SIG-M5 treated with dmso at 0.1 percent for 504 hours (cell line): ENCODE results near the gene KCNG2.

ENCODE experiments used
- DNase-seq: peaks from one replicate; lab custom pipeline; 2025; ENCODE audit not compliant: unreplicated experiment; lab: John Stamatoyannopoulos, UW

The KCNG2 gene

GRCh38 chr18:79882522-79883241 lies 84.9 kb downstream of the KCNG2 start:
- DNase-seq, result no peak

DNA sequence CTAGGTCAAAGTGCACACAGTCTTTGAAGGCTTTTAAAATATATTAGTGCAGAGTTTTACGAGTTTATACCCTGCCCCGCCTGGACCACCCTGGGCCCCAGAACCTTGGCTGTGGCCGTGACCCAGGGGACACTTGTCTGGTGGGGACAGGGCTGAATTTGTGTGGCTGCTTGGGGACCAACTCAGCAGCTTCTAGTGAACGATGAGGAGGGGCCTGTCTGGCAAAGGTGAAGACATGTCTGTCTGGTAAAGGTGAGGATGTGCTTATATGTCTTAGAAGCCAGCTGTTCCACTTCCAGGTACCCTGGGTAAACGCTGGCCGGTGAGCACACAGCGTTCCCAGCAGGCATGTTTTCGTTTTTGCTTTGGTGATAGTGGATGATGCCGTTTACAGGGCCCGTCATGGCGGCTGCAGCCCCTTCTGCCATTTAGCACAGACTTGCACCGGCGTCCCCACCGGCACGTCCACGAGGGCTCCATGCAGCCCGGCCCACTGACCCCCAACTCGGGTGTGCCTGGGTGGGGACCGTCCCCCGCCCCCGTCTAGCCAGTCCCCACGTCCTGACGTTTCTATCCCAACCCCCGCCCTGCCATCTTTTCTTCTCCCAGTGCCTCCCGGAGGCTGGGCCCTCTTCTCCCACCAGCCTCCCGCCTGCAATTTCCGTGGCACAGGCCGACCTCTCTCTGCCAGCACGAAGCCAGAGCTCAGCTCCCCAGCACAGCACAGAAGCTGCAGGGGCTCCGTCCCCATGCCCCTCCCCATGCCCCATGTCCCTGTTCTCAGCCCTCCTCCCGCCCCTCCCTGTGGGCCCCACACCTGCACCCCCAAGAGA lies 85.9 kb downstream of the KCNG2 start:
- DNase-seq, result no peak

DNA sequence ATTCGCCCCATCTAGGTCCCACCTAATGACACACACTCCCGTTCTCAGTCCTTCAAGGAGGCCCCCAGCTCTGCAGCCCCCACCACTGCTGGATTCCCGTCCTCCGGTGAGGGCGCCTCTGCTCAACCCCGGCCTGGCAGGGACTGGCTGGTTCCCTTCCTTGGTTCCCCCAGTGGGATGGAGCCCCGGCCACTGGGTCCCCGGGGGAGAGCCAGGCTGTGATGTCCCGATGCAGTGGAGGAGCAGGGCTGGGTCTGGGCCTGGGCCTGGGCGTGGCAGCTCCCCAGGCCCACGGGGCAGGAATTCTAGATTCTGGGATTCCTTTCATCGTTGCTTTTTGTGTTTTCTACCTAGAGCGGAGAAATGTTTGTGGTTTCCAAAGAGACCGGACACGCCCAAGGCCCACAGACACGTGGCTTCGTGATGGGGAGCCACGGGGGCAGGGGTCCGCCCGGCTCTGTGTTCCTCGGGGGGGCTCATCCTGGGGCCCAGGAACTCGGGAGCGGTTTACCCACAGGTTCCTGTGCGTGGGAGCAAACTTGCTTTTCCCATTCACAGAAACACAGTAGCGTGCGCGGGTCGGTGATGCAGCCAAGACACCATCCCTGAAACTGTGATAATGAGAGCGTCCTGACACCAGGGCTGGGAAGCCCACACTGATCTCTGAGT lies 86.7 kb downstream of the KCNG2 start:
- no peak for DNase-seq

DNA sequence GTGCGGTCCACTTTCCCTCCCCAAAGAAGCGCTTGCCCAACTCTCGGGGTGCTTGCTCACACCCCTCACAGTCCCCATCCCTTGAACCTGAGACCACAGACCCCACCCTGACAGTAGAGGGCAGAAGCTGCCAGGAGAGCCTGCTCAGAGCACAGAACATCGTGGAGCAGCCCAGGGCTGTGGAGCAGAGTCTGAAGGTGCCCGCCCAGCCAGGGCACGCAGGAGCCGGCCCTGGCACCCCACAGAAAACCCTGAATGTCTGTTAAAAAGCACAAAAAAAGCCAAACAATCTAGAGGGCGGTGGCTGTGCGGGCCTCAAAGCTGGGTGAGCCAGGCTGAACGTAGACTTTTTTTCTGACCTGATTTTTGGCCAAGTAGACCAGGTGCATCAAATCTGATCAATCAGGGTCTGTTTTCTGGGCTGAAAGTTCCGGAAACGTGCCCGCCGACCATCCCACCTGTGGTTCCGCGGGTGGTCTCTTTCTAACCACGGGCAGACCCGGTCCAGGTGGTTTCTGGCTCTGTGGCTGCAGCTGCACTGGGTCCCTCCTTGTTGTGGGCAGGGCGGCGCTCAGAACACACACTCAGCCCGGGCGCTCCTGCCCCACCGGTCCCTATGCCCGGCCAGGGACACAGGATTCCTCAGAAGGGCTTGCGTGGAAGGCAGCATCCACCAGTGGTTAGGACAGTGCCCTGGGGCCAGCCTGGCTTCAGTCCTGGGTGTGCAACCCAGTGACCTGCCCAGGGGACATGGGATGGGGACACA lies 87.4 kb downstream of the KCNG2 start:
- DNase-seq, result no peak

- no peak for DNase-seq
Observed at GRCh38 chr18:79887181-79888000, 89.7 kb downstream of the KCNG2 start.

DNA sequence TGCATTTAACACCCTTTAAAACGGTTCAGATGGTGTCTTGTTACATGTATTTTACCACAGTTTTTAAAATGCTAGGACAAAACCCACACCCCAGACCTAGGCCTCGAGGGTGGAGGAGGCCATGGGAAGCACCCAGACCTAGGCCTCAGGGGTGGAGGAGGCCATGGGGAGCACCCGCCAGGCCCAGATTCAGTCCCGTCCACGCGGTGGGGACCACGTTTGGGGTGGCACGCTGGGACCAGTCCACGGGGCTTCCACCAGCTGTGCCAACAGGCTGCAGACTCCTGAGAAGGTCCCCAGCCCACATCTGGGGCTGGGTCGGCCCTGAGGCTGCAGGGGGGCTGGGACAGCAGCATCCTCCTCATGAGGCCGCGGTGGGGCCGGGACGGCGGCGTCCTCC lies 90.3 kb downstream of the KCNG2 start:
- DNase-seq, result no peak

GRCh38 chr18:79889569-79889968 lies 91.8 kb downstream of the KCNG2 start:
- DNase-seq, result no peak

- no peak for DNase-seq
Observed at GRCh38 chr18:79890674-79891073, 92.9 kb downstream of the KCNG2 start.

- DNase-seq, result no peak
Observed at GRCh38 chr18:79896738-79897137, 99.0 kb downstream of the KCNG2 start.

GRCh38 chr18:79897940-79898625 lies 100.3 kb downstream of the KCNG2 start:
- no peak for DNase-seq

GRCh38 chr18:79898952-79899608 lies 101.3 kb downstream of the KCNG2 start:
- no peak for DNase-seq

GRCh38 chr18:79899609-79900445 lies 102.1 kb downstream of the KCNG2 start:
- no peak for DNase-seq

DNA sequence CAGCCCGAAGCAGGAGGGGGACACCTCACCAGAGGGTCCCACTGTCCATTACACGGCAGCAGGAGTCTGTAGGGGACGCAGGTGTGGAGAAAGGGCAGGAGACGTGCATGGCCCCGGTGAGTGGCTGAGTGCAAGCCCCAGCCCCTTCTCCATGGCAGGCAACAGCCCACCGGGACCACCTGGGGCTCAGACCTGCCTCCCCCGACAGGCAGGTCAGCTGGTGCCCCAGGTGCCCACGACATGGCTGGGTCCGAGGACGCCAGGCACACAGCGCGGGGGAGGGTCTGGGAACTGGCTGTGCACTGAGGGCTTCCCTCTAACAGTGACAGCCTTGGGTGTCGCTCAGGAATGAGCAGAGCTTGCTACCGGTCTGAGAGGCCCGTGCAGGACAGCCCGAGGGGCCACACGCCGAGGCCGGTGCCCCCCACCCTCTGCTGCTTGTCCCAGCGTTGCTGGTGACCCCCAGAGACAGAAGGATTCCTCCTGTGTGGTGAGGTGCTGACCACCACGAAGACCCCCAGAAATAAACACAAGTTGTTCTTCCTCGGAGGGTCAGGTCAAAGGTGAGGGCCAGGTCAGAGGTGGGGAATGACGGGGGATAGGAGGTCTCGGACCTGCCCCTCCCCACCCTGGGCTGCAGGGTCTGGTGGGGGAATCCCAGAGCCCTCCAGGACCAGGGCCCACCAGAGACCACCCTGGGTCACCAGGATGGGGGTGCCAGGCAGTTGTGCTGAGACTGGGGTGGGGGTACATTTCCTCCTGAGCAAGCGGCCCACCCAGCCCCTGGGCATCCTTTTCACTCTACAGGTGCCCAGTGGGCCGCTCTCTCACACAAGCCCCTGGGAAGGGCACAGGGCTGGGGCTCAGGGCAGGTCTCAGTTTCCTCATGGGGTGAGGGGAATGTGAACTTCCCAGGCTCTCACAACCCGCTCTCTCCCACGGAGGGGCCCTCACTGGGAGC lies 103.2 kb downstream of the KCNG2 start:
- DNase-seq, result no peak

- no peak for DNase-seq
Observed at GRCh38 chr18:79901665-79902064, 103.9 kb downstream of the KCNG2 start.

DNA sequence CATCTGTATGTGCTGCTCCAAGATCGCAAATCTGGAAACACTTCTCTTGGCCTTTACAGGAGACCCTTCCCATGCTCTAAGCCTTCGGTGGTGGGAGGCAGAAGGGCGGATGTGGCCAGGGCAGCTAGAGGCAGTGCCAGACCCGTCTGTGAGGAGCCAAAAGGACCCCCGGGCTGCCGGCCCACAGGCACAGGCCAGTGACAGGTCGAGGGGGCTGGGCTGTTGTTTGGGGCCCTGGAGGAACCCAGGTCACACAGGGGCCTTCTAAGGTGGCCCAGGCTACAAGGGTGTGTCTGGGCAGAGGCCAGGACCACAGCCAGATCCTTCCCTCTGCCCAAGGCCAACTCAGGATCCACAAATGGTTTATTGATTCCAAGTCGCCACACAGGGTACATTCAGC lies 104.3 kb downstream of the KCNG2 start:
- DNase-seq, result no peak

DNA sequence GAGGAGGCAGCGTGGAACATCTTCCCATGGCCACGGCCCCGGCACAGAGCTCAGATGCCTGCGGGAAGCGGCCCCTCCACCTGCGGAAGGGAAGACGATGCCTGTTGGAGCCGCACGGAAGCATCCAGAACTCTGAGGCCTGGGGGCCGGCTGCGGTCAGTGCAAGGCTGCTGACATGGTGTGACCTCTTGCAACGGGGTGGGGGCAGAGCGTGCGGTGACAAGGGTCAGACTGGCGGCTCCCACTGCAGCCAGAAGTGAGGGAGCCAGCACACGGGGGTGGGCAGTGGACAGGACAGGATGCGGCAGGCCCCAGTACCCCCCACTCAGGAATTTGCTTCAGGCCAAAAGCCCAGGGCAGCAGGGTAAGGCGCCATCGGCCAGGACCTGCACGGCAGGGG lies 104.9 kb downstream of the KCNG2 start:
- no peak for DNase-seq

GRCh38 chr18:79903071-79903635 lies 105.4 kb downstream of the KCNG2 start:
- no peak for DNase-seq
